ENCODE measurements around the gene PLCXD1. TPM values are rescaled to one million over a fixed set of nuclear protein-coding genes. Genes with fewer than 3 reads are reported as not detected.
A peak's percentile ranks its signal among the peaks of the same experiment; 100 is the strongest.
"Not testable (repeated sequence)": the region's sequence is repeated elsewhere in the genome, so short reads cannot be mapped to it uniquely, and the experiment has no call there.

PLCXD1 gene
- polyA plus RNA-seq, 3 donors, result 2.9 to 28.7 (median 6.7) TPM

GRCh38 chrX:275967-276580, 5.1 kb upstream of the PLCXD1 start:
- peak overlapping the region; percentile 85 to 92 for H3K4me3 Mint-ChIP-seq
- DNase-seq, result peak; percentile 42 to 54 (median 47)
- peak; percentile 15 for TF ChIP-seq CTCF (IDR thresholded peaks at IDR 0.05)
- H3K9me3 Mint-ChIP-seq, result no peaks in the 10 kb centered on the region
- no peaks in the 10 kb centered on the region for H3K9me3 ChIP-seq (replicated peaks in 1 of 2; ENCODE audit: control insufficient read depth in 1 of 2, insufficient read depth in 1 of 2, low read length in 2 of 2)
- peak overlapping the region; percentile 77 to 98 (median 89) for H3K4me3 ChIP-seq (replicated peaks in 1 of 3; ENCODE audit: low read depth in 2 of 3, low read length in 3 of 3)
- peaks cover 19 to 35% of the 10 kb centered on the region in 2 donors for H3K4me1 ChIP-seq (ENCODE audit: control insufficient read depth in 1 of 2, insufficient read depth in 2 of 2, low read length in 2 of 2)
- H3K27ac ChIP-seq (ENCODE audit: low read depth in 1 of 2, low read length in 2 of 2), result peak overlapping the region; percentile 67 to 69
- peaks cover 14% of the 10 kb centered on the region for H3K79me2 ChIP-seq (ENCODE audit: insufficient read depth, low read length)
- intact Hi-C loops (cut with micrococcal nuclease), result loop anchor here (2.0 to 5.0 kb wide), 2 partner anchors 41 to 43 kb away; partner anchors contain the start of gene GTPBP6 (in 2 of the 2)
- H3K27ac Mint-ChIP-seq, result peak overlapping the region; percentile 72 to 91 (median 84)
- peaks cover 2 to 7% (median 4%) of the 10 kb centered on the region in 3 donors for H3K27me3 Mint-ChIP-seq (ENCODE audit: low read depth in 3 of 3)
- H3K9ac ChIP-seq (ENCODE audit: insufficient read depth, low read length, poor library complexity, severe bottlenecking), result peak overlapping the region; percentile 70
- peak overlapping the region; percentile 95 for H3K4me2 ChIP-seq (replicated peaks; ENCODE audit: extremely low read depth, low read length, poor library complexity, severe bottlenecking)
- WGBS (ENCODE audit: insufficient coverage), result under 1% methylated on average over 32 of the region's 36 CpGs
- H3K36me3 Mint-ChIP-seq, result no peaks in the 10 kb centered on the region
- peaks cover 20% of the 10 kb centered on the region for H3K4me1 Mint-ChIP-seq
- H4K20me1 ChIP-seq (ENCODE audit: insufficient read depth, low read length), result no peaks in the 10 kb centered on the region
- H3K27me3 ChIP-seq (ENCODE audit: control insufficient read depth in 2 of 2, insufficient read depth in 2 of 2, low read length in 2 of 2), result no peaks in the 10 kb centered on the region
- peak overlapping the region; percentile 74 for H2AFZ ChIP-seq (ENCODE audit: insufficient read depth, low read depth, low read length, poor library complexity, severe bottlenecking)
- H3K36me3 ChIP-seq (replicated peaks in 1 of 2; ENCODE audit: control insufficient read depth in 1 of 2, insufficient read depth in 2 of 2, low read length in 2 of 2), result no peaks in the 10 kb centered on the region

- peak overlapping the region; percentile 95 for H3K4me2 ChIP-seq (replicated peaks; ENCODE audit: extremely low read depth, low read length, poor library complexity, severe bottlenecking)
- peak overlapping the region; percentile 74 for H2AFZ ChIP-seq (ENCODE audit: insufficient read depth, low read depth, low read length, poor library complexity, severe bottlenecking)
- H3K27me3 Mint-ChIP-seq (ENCODE audit: low read depth in 3 of 3), result peaks cover 2 to 7% (median 4%) of the 10 kb centered on the region in 3 donors
- no peaks in the 10 kb centered on the region for H4K20me1 ChIP-seq (ENCODE audit: insufficient read depth, low read length)
- under 1% methylated on average over 41 of the region's 49 CpGs for whole genome bisulfite sequencing (ENCODE audit: insufficient coverage)
- intact Hi-C loops (cut with micrococcal nuclease), result loop anchor here (2.0 to 5.0 kb wide), 2 partner anchors 41 to 42 kb away; partner anchors contain the start of gene GTPBP6 (in 2 of the 2)
- H3K27me3 ChIP-seq (ENCODE audit: control insufficient read depth in 2 of 2, insufficient read depth in 2 of 2, low read length in 2 of 2), result no peaks in the 10 kb centered on the region
- H3K27ac Mint-ChIP-seq, result peak overlapping the region; percentile 72 to 91 (median 84)
- H3K36me3 ChIP-seq (replicated peaks in 1 of 2; ENCODE audit: control insufficient read depth in 1 of 2, insufficient read depth in 2 of 2, low read length in 2 of 2), result no peaks in the 10 kb centered on the region
- H3K79me2 ChIP-seq (ENCODE audit: insufficient read depth, low read length), result peaks cover 14% of the 10 kb centered on the region
- H3K4me3 Mint-ChIP-seq, result peak overlapping the region; percentile 85 to 92
- H3K9me3 ChIP-seq (replicated peaks in 1 of 2; ENCODE audit: control insufficient read depth in 1 of 2, insufficient read depth in 1 of 2, low read length in 2 of 2), result no peaks in the 10 kb centered on the region
- H3K36me3 Mint-ChIP-seq, result no peaks in the 10 kb centered on the region
- peaks cover 19 to 40% of the 10 kb centered on the region in 2 donors for H3K4me1 ChIP-seq (ENCODE audit: control insufficient read depth in 1 of 2, insufficient read depth in 2 of 2, low read length in 2 of 2)
- peak overlapping the region; percentile 77 to 98 (median 89) for H3K4me3 ChIP-seq (replicated peaks in 1 of 3; ENCODE audit: low read depth in 2 of 3, low read length in 3 of 3)
- H3K4me1 Mint-ChIP-seq, result peaks cover 22% of the 10 kb centered on the region
- H3K9ac ChIP-seq (ENCODE audit: insufficient read depth, low read length, poor library complexity, severe bottlenecking), result peak overlapping the region; percentile 70
- peak overlapping the region in 1 of 2 donors; percentile 69 for H3K27ac ChIP-seq (ENCODE audit: low read depth in 1 of 2, low read length in 2 of 2)
- no peaks in the 10 kb centered on the region for H3K9me3 Mint-ChIP-seq
- DNase-seq, result peak; percentile 28 to 42 (median 36)
- TF ChIP-seq CTCF (IDR thresholded peaks at IDR 0.05), result no peak
Observed at GRCh38 chrX:276581-277201, 4.5 kb upstream of the PLCXD1 start.

GRCh38 chrX:279757-280604, 1.2 kb upstream of the PLCXD1 start:
- not testable (repeated sequence) for DNase-seq; H3K9ac ChIP-seq (ENCODE audit: insufficient read depth, low read length, poor library complexity, severe bottlenecking); H3K4me2 ChIP-seq (replicated peaks; ENCODE audit: extremely low read depth, low read length, poor library complexity, severe bottlenecking); H2AFZ ChIP-seq (ENCODE audit: insufficient read depth, low read depth, low read length, poor library complexity, severe bottlenecking); H4K20me1 ChIP-seq (ENCODE audit: insufficient read depth, low read length); H3K27ac ChIP-seq (ENCODE audit: low read depth in 1 of 2, low read length in 2 of 2); H3K4me3 Mint-ChIP-seq; H3K27me3 ChIP-seq (ENCODE audit: control insufficient read depth in 2 of 2, insufficient read depth in 2 of 2, low read length in 2 of 2); H3K9me3 Mint-ChIP-seq; H3K36me3 ChIP-seq (replicated peaks in 1 of 2; ENCODE audit: control insufficient read depth in 1 of 2, insufficient read depth in 2 of 2, low read length in 2 of 2); H3K9me3 ChIP-seq (replicated peaks in 1 of 2; ENCODE audit: control insufficient read depth in 1 of 2, insufficient read depth in 1 of 2, low read length in 2 of 2)
- H3K4me1 Mint-ChIP-seq, result peaks cover 32% of the 10 kb centered on the region
- peak overlapping the region in 1 of 7 donors; percentile 4 for H3K27ac Mint-ChIP-seq
- Histone ChIP-seq H3K4me3 (replicated peaks in 1 of 3; ENCODE audit: low read depth in 2 of 3, low read length in 3 of 3) (peak overlapping the region in 1 of 3 experiments; percentile 20), H3K79me2 (ENCODE audit: insufficient read depth, low read length) (peaks cover 19% of the 10 kb centered on the region), H3K4me1 (ENCODE audit: control insufficient read depth in 1 of 2, insufficient read depth in 2 of 2, low read length in 2 of 2) (peaks cover 27 to 50% of the 10 kb centered on the region in 2 donors)
- peaks cover 7 to 10% of the 10 kb centered on the region in 2 donors for H3K36me3 Mint-ChIP-seq
- peaks cover 2 to 10% (median 4%) of the 10 kb centered on the region in 3 donors for H3K27me3 Mint-ChIP-seq (ENCODE audit: low read depth in 3 of 3)
- intact Hi-C loops (cut with micrococcal nuclease), result loop anchor here in 1 of 2 donors (5.0 kb wide), 1 partner anchor 37 kb away; the partner anchor contains the start of gene GTPBP6
- WGBS (ENCODE audit: insufficient coverage), result 18% methylated on average over 5 of the region's 45 CpGs

Measured in CD14-positive monocyte (primary cell).